ENCODE data around the gene ANKRD33B.
"Not testable (repeated sequence)": the region's sequence is repeated elsewhere in the genome, so short reads cannot be mapped to it uniquely, and the experiment has no call there.

ANKRD33B gene

GRCh38 chr5:10637944-10638343, 74.1 kb downstream of the ANKRD33B start:
- DNase-seq: no peak

GRCh38 chr5:10638723-10639122, 74.9 kb downstream of the ANKRD33B start:
- DNase-seq: not testable (repeated sequence)

- no peak for DNase-seq
Measured at GRCh38 chr5:10639846-10640368, 76.0 kb downstream of the ANKRD33B start.

- no peak for DNase-seq
Measured at GRCh38 chr5:10642367-10642766, 78.5 kb downstream of the ANKRD33B start.

- DNase-seq: no peak
Measured at GRCh38 chr5:10644192-10644591, 80.3 kb downstream of the ANKRD33B start.

GRCh38 chr5:10645146-10645545, 81.3 kb downstream of the ANKRD33B start:
- no peak for DNase-seq

GRCh38 chr5:10645671-10646070, 81.8 kb downstream of the ANKRD33B start:
- no peak for DNase-seq

GRCh38 chr5:10647640-10648039, 83.8 kb downstream of the ANKRD33B start:
- DNase-seq: no peak

GRCh38 chr5:10648806-10649665, 85.2 kb downstream of the ANKRD33B start:
- no peak for DNase-seq

GRCh38 chr5:10649666-10650380, 86.0 kb downstream of the ANKRD33B start:
- DNase-seq: peak; percentile 55

- peak; percentile 36 for DNase-seq
Measured at GRCh38 chr5:10652151-10652550, 88.3 kb downstream of the ANKRD33B start.

- no peak for DNase-seq
Measured at GRCh38 chr5:10652606-10653005, 88.7 kb downstream of the ANKRD33B start.

GRCh38 chr5:10653043-10653442, 89.2 kb downstream of the ANKRD33B start:
- DNase-seq: no peak

GRCh38 chr5:10653751-10654400, 90.0 kb downstream of the ANKRD33B start:
- no peak for DNase-seq

GRCh38 chr5:10654566-10654965, 90.7 kb downstream of the ANKRD33B start:
- DNase-seq: no peak

- no peak for DNase-seq
Measured at GRCh38 chr5:10655161-10655971, 91.5 kb downstream of the ANKRD33B start.

GRCh38 chr5:10655972-10656830, 92.3 kb downstream of the ANKRD33B start:
- no peak for DNase-seq

GRCh38 chr5:10658265-10658664, 94.4 kb downstream of the ANKRD33B start:
- DNase-seq: no peak

- no peak for DNase-seq
Measured at GRCh38 chr5:10660135-10660534, 96.3 kb downstream of the ANKRD33B start.

- no peak for DNase-seq
Measured at GRCh38 chr5:10660720-10661387, 97.0 kb downstream of the ANKRD33B start.

GRCh38 chr5:10661401-10661800, 97.5 kb downstream of the ANKRD33B start:
- DNase-seq: no peak

Data from fibroblast of skin of scalp (primary cell).